ENCODE results near the gene ANKRD39. TPM values are rescaled to one million over a fixed set of nuclear protein-coding genes. Genes with fewer than 3 reads are reported as not detected.

Gene ANKRD39
- polyA plus RNA-seq, 4 donors = 8.3 to 12.0 (median 9.6) TPM

Other genes starting within 250 kb of the ANKRD39 start
- 10 to 100 TPM; 48.1 to 63.8 (median 55.9) TPM for gene KANSL3, start 219.7 kb downstream of the ANKRD39 start, polyA plus RNA-seq (ENCODE audit: insufficient read length in 4 of 4)
- 1 to 10 TPM in 2 of 4 donors, under 1 TPM in 2; 0.59 to 2.7 (median 1.5) TPM for gene FER1L5, start 215.3 kb downstream of the ANKRD39 start, polyA plus RNA-seq (ENCODE audit: insufficient read length in 4 of 4)
- gene LMAN2L, start 118.0 kb downstream of the ANKRD39 start, polyA plus RNA-seq (ENCODE audit: insufficient read length in 4 of 4) = 10 to 100 TPM; 48.8 to 52.7 (median 51.4) TPM
- gene CNNM4, start 97.1 kb downstream of the ANKRD39 start, polyA plus RNA-seq (ENCODE audit: insufficient read length in 4 of 4) = 10 to 100 TPM; 12.1 to 16.2 (median 13.4) TPM
- gene CNNM3, start 41.7 kb downstream of the ANKRD39 start, polyA plus RNA-seq (ENCODE audit: insufficient read length in 4 of 4) = 10 to 100 TPM; 26.5 to 43.5 (median 32.9) TPM
- gene ANKRD23, start 14.0 kb downstream of the ANKRD39 start, polyA plus RNA-seq (ENCODE audit: insufficient read length in 4 of 4) = 1 to 10 TPM; 2.4 to 7.3 (median 4.8) TPM
- gene SEMA4C, start 12.1 kb upstream of the ANKRD39 start, polyA plus RNA-seq (ENCODE audit: insufficient read length in 4 of 4) = 10 to 100 TPM; 31.9 to 52.8 (median 43.4) TPM
- 1 to 10 TPM in 2 of 4 donors, under 1 TPM in 2; 0.42 to 1.3 (median 0.95) TPM for gene FAM178B, start 128.6 kb upstream of the ANKRD39 start, polyA plus RNA-seq (ENCODE audit: insufficient read length in 4 of 4)
- 10 to 100 TPM; 20.7 to 34.9 (median 27.1) TPM for gene FAHD2B, start 236.9 kb upstream of the ANKRD39 start, polyA plus RNA-seq (ENCODE audit: insufficient read length in 4 of 4)